ENCODE measurements around the gene CRIP2.

DNA sequence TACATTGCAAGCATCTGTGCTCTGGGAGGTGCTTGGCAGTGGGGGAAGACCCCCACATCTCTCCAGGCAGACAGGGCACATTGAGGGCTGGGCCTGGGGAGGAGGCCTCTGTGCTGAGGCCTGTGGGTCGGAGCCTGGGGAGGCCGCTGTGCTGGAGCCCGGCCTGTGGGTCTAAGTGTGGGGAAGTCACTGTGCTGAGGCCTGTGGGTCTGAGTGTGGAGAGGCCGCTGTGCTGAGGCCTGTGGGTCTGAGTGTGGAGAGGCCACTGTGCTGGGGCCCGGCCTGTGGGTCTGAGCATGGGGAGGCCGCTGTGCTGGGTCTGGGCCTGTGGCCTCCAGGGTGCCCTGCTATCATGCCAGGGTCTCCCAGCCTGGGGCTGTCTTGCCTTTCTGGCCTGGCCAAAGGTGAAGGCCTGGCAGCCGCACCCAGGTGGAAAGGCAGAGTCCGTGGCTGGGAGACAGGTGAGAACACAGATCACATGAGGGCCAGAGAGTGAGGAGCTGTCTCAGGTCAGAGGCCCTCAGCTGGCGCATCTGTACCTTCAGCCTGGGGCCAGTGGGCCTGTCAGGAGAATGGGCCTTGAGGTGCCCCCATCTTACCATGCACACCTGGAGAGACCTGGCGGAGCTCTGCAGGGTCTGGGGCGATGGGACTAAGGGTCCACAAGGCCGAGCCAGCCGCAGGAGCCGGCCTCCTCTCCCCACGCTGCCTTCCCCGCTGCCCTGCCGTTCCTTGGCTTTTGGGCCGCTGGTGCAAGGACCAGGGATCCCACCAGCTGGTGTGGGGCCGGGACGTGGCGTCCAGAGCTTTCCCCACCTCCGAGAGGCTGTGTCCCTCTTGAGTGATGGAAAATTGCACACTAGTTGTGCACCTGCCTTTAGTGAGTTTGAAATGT lies 18.6 kb upstream of the CRIP2 start:
- TF ChIP-seq, protein P1, sequence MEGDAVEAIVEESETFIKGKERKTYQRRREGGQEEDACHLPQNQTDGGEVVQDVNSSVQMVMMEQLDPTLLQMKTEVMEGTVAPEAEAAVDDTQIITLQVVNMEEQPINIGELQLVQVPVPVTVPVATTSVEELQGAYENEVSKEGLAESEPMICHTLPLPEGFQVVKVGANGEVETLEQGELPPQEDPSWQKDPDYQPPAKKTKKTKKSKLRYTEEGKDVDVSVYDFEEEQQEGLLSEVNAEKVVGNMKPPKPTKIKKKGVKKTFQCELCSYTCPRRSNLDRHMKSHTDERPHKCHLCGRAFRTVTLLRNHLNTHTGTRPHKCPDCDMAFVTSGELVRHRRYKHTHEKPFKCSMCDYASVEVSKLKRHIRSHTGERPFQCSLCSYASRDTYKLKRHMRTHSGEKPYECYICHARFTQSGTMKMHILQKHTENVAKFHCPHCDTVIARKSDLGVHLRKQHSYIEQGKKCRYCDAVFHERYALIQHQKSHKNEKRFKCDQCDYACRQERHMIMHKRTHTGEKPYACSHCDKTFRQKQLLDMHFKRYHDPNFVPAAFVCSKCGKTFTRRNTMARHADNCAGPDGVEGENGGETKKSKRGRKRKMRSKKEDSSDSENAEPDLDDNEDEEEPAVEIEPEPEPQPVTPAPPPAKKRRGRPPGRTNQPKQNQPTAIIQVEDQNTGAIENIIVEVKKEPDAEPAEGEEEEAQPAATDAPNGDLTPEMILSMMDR (optimal IDR thresholded peaks at IDR 0.05 in 1 of 3, IDR thresholded peaks at IDR 0.05 in 1 of 3, conservative IDR thresholded peaks at IDR 0.05 in 1 of 3; ENCODE audit: extremely low read depth in 1 of 3, insufficient read depth in 2 of 3, low read length in 3 of 3): no peak
- TF ChIP-seq EZH2 (IDR thresholded peaks at IDR 0.05; ENCODE audit: low read length): no peak

Data from keratinocyte (primary cell).